WTC11 (cell line): ENCODE measurements around the gene SKIL. TPM values are rescaled to one million over a fixed set of nuclear protein-coding genes. Genes with fewer than 3 reads are reported as not detected.

ENCODE experiments used
- ATAC-seq: fragments of 200-7000 bp; cut with Tn5 transposase; 2 replicates; pipeline ENCODE4 v1.10.0; 2021; ENCODE audit warnings: mild to moderate bottlenecking, moderate library complexity
- CTCF ChIA-PET: fragments of 300-600 bp; sonication (Branson Sonifier 250); formaldehyde crosslinking; loops from one replicate; lab custom pipeline; 2021; ENCODE audit warnings: antibody characterized with exemption; lab: Charles Lee
- POLR2A ChIA-PET: fragments of 350-600 bp; sonication (Branson Sonifier 250); formaldehyde crosslinking; loops from one replicate; lab custom pipeline; 2021; ENCODE audit warnings: antibody characterized with exemption; lab: Charles Lee
- DNase-seq: peaks from one replicate; pipeline ENCODE4 v3.0.0; 2021; ENCODE audit warnings: low spot score
- H3K27ac Mint-ChIP-seq: 2 replicates; pipeline ENCODE4 v1.8.0; 2021; ENCODE audit warnings: mixed read lengths
- H3K27me3 Mint-ChIP-seq: 2 replicates; pipeline ENCODE4 v1.8.0; 2021; ENCODE audit warnings: low read depth, mild to moderate bottlenecking, moderate library complexity, mixed read lengths
- H3K36me3 Mint-ChIP-seq: 2 replicates; pipeline ENCODE4 v1.8.0; 2021; ENCODE audit warnings: mixed read lengths
- H3K4me1 Mint-ChIP-seq: 2 replicates; pipeline ENCODE4 v1.8.0; 2022; ENCODE audit warnings: mixed read lengths
- H3K4me3 Mint-ChIP-seq: 2 replicates; pipeline ENCODE4 v1.8.0; 2021; ENCODE audit warnings: mild to moderate bottlenecking, moderate library complexity, mixed read lengths
- H3K9me3 Mint-ChIP-seq: 2 replicates; pipeline ENCODE4 v1.8.0; 2021; ENCODE audit warnings: mixed read lengths
- ATF1 ChIP-seq: sonication (generic); formaldehyde crosslinking; IDR thresholded peaks from 2 replicates; pipeline ENCODE4 v1.8.1; 2023; ENCODE audit warnings: mild to moderate bottlenecking, moderate library complexity, missing genetic modification reagents
- CREM ChIP-seq: sonication (generic); formaldehyde crosslinking; IDR thresholded peaks from 2 replicates; pipeline ENCODE4 v1.8.1; 2022; ENCODE audit warnings: mild to moderate bottlenecking, missing genetic modification reagents, moderate library complexity
- ESRRA ChIP-seq: sonication (generic); formaldehyde crosslinking; IDR thresholded peaks from 2 replicates; pipeline ENCODE4 v1.8.1; 2022; ENCODE audit warnings: mild to moderate bottlenecking, missing genetic modification reagents, borderline replicate concordance
- ETV6 ChIP-seq: sonication (generic); formaldehyde crosslinking; IDR thresholded peaks from 2 replicates; pipeline ENCODE4 v1.8.1; 2022; ENCODE audit warnings: mild to moderate bottlenecking, missing genetic modification reagents
- FOXK1 ChIP-seq: sonication (generic); formaldehyde crosslinking; IDR thresholded peaks from 2 replicates; pipeline ENCODE4 v1.8.0; 2022; ENCODE audit warnings: mild to moderate bottlenecking, moderate library complexity, missing genetic modification reagents
- FOXP4 ChIP-seq: sonication (generic); formaldehyde crosslinking; IDR thresholded peaks from 2 replicates; pipeline ENCODE4 v1.8.0; 2022; ENCODE audit warnings: mild to moderate bottlenecking, missing genetic modification reagents
- GABPB1 ChIP-seq: sonication (generic); formaldehyde crosslinking; IDR thresholded peaks from 2 replicates; pipeline ENCODE4 v1.8.1; 2023; ENCODE audit warnings: mild to moderate bottlenecking, missing genetic modification reagents
- HMGXB4 ChIP-seq: sonication (generic); formaldehyde crosslinking; IDR thresholded peaks from 2 replicates; pipeline ENCODE4 v1.8.1; 2023; ENCODE audit warnings: mild to moderate bottlenecking, moderate library complexity, missing genetic modification reagents
- MAX ChIP-seq: sonication (generic); formaldehyde crosslinking; IDR thresholded peaks from 2 replicates; pipeline ENCODE4 v1.8.0; 2022; ENCODE audit warnings: mild to moderate bottlenecking, missing genetic modification reagents
- MXD4 ChIP-seq: fragments of 250-450 bp; sonication (Bioruptor Pico); IDR thresholded peaks from 2 replicates; pipeline ENCODE4 v1.8.0; 2021; ENCODE audit warnings: mild to moderate bottlenecking, moderate library complexity, borderline replicate concordance
- NFATC4 ChIP-seq: fragments of 250-450 bp; sonication (Bioruptor Pico); IDR thresholded peaks from 2 replicates; pipeline ENCODE4 v1.9.0; 2021; ENCODE audit warnings: mild to moderate bottlenecking
- NFE2L1 ChIP-seq: sonication (generic); formaldehyde crosslinking; IDR thresholded peaks from 2 replicates; pipeline ENCODE4 v1.8.1; 2023; ENCODE audit warnings: missing genetic modification reagents
- NFYB ChIP-seq: sonication (generic); formaldehyde crosslinking; conservative IDR thresholded peaks from 2 replicates; pipeline ENCODE4 v1.8.0; 2022; ENCODE audit warnings: low read depth, missing genetic modification reagents
- NR3C1 ChIP-seq: sonication (generic); formaldehyde crosslinking; conservative IDR thresholded peaks from 2 replicates; pipeline ENCODE4 v1.8.1; 2023; ENCODE audit warnings: low read depth, mild to moderate bottlenecking, missing genetic modification reagents
- PREB ChIP-seq: sonication (generic); formaldehyde crosslinking; IDR thresholded peaks from 2 replicates; pipeline ENCODE4 v1.8.1; 2022; ENCODE audit warnings: mild to moderate bottlenecking, missing genetic modification reagents, moderate library complexity, borderline replicate concordance
- SP1 ChIP-seq: sonication (generic); formaldehyde crosslinking; conservative IDR thresholded peaks from 2 replicates; pipeline ENCODE4 v1.8.1; 2022; ENCODE audit warnings: missing genetic modification reagents
- ZNF138 ChIP-seq: sonication (generic); formaldehyde crosslinking; conservative IDR thresholded peaks from 2 replicates; pipeline ENCODE4 v1.8.1; 2022; ENCODE audit warnings: mild to moderate bottlenecking, moderate library complexity, missing genetic modification reagents
- ZNF232 ChIP-seq: sonication (generic); formaldehyde crosslinking; IDR thresholded peaks from 2 replicates; pipeline ENCODE4 v1.8.0; 2022; ENCODE audit warnings: mild to moderate bottlenecking, missing genetic modification reagents
- ZNF263 ChIP-seq: sonication (generic); formaldehyde crosslinking; IDR thresholded peaks from 2 replicates; pipeline ENCODE4 v1.8.1; 2022; ENCODE audit warnings: low read depth, mild to moderate bottlenecking, moderate library complexity, missing genetic modification reagents
- ZNF281 ChIP-seq: sonication (generic); formaldehyde crosslinking; IDR thresholded peaks from 2 replicates; pipeline ENCODE4 v1.8.0; 2023; ENCODE audit warnings: mild to moderate bottlenecking, missing genetic modification reagents
- ZNF317 ChIP-seq: sonication (generic); formaldehyde crosslinking; IDR thresholded peaks from 2 replicates; pipeline ENCODE4 v1.8.1; 2023; ENCODE audit warnings: low read depth, mild to moderate bottlenecking, moderate library complexity, missing genetic modification reagents, borderline replicate concordance
- ZNF671 ChIP-seq: fragments of 250-450 bp; sonication (Bioruptor Pico); IDR thresholded peaks from 2 replicates; pipeline ENCODE4 v1.8.0; 2021; ENCODE audit warnings: mild to moderate bottlenecking
- total RNA-seq: library from RNA; stranded (reverse); gene quantifications from 3 replicates; pipeline ENCODE4 v1.2.3, GENCODE V29; 2021
- TF ChIP-seq, protein P1 (sequence below): sonication (generic); formaldehyde crosslinking; IDR thresholded peaks from 2 replicates; pipeline ENCODE4 v1.8.1; 2022; ENCODE audit warnings: mild to moderate bottlenecking, moderate library complexity, missing genetic modification reagents
- TF ChIP-seq, protein P2 (sequence below): sonication (generic); formaldehyde crosslinking; IDR thresholded peaks from 2 replicates; pipeline ENCODE4 v1.8.1; 2023; ENCODE audit warnings: mild to moderate bottlenecking, missing genetic modification reagents, borderline replicate concordance

The SKIL gene
- total RNA-seq, 1 experiment from 2014 or later, result 181 TPM

DNA sequence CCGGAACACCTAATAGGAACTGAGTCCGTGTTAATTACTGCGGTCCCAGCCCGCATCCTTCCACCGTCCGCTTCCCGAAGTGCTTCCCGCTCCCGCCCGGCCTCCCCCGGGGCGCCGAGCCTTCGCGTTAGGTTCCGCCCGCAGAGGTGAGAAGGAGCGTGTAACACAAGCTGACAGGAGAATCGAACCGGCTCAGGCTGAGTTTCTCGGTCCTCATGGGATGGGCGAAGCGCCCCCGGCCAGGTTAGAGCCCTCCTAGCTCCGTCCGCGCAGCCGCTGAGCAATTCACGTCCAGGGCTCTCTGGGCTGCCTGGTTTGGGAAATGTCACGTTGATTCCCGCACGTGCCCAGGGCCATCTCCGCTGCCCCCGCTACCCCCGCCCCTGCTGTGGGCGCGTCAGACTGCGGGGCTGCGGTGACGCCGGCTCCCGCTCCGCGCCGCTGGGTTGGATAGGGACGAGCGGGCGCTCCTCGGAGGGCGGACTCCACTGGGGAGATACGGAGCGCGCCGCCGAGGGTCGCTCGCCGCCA lies 62.1 kb downstream of the SKIL start (continued):
- TF ChIP-seq MAX, result peak; percentile 86
- no peak; the same call in 1 of the 2 replicates for TF ChIP-seq NFYB (CRISPR knock-in tag)
- peak; percentile 57; the same call in 1 of the 2 replicates for TF ChIP-seq NFE2L1 (CRISPR knock-in tag)
- no peak for TF ChIP-seq MXD4 (CRISPR knock-in tag)
- TF ChIP-seq ZNF138, result 0 out of 2 replicates have a peak, but pooled peaks have one; percentile 35
- 0 out of 2 replicates have a peak, but pooled peaks have one; percentile 21 for TF ChIP-seq CREM (CRISPR knock-in tag)
- TF ChIP-seq ETV6 (CRISPR knock-in tag), result peak; percentile 68
- TF ChIP-seq ZNF671 (CRISPR knock-in tag), result no peak
- no peak for TF ChIP-seq PREB (CRISPR knock-in tag)
- TF ChIP-seq FOXK1 (CRISPR knock-in tag), result peak; percentile 87
- TF ChIP-seq, protein P1, sequence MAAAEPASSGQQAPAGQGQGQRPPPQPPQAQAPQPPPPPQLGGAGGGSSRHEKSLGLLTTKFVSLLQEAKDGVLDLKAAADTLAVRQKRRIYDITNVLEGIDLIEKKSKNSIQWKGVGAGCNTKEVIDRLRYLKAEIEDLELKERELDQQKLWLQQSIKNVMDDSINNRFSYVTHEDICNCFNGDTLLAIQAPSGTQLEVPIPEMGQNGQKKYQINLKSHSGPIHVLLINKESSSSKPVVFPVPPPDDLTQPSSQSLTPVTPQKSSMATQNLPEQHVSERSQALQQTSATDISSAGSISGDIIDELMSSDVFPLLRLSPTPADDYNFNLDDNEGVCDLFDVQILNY (CRISPR knock-in tag), result peak; percentile 82; the same call in 1 of the 2 replicates
- no peak for TF ChIP-seq GABPB1 (CRISPR knock-in tag)
- no peak for TF ChIP-seq NR3C1 (CRISPR knock-in tag)
- peak; percentile 77; the same call in 1 of the 2 replicates for TF ChIP-seq ZNF232 (CRISPR knock-in tag)
- peak; percentile 86 for TF ChIP-seq FOXP4 (CRISPR knock-in tag)
- peak; percentile 57; the same call in 1 of the 2 replicates for TF ChIP-seq ESRRA (CRISPR knock-in tag)

DNA sequence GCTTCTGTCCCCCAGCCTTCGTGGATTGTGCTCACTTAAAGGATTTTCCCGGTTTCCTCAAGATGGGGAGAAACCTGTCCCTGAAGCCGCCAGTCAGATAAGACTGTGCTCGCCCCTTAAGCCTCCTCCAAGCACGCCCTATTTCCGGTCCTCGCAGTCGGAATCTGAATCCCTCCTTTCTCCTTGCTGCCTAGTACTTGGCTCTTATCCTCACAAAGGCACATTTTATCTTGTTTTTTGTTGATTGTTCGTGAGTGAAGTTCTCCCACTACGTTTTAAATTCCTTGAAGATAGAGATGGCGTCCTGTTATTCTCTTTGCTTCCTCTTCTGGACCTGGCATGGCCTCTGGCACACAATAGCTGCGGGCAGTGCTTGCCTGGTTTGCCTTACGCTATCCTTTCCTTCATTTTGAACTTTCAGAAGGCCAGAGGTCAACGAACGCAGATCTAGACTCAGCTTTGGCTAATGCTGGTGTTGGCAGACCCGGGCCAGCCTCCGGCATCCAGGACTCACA lies 62.8 kb downstream of the SKIL start:
- Mint-ChIP-seq H3K36me3 (peaks cover 7% of the 10 kb centered on the region), H3K9me3 (no peaks in the 10 kb centered on the region), H3K4me1 (peaks cover 21% of the 10 kb centered on the region), H3K27ac (no peak overlapping the region), H3K4me3 (peak overlapping the region; percentile 65), H3K27me3 (peaks cover 52% of the 10 kb centered on the region)
- ATAC-seq (peak; percentile 27), DNase-seq (no peak)
- ChIA-PET CTCF (interaction anchor here (0.9 to 2.1 kb wide), 5 partner anchors 75 to 391 kb away, joined by 3 to 11 read pairs (median 4); no protein-coding TSS in a partner anchor), POLR2A (no interaction called here)
- TF ChIP-seq HMGXB4 (CRISPR knock-in tag), result no peak
- TF ChIP-seq NFE2L1 (CRISPR knock-in tag), result peak; percentile 41; the same call in 1 of the 2 replicates
- TF ChIP-seq ATF1 (CRISPR knock-in tag), result no peak
- no peak for TF ChIP-seq ZNF281
- 0 out of 2 replicates have a peak, but pooled peaks have one; percentile 5 for TF ChIP-seq SP1 (CRISPR knock-in tag)
- no peak for TF ChIP-seq NFATC4 (CRISPR knock-in tag)
- TF ChIP-seq ZNF263, result no peak
- TF ChIP-seq, protein P2, sequence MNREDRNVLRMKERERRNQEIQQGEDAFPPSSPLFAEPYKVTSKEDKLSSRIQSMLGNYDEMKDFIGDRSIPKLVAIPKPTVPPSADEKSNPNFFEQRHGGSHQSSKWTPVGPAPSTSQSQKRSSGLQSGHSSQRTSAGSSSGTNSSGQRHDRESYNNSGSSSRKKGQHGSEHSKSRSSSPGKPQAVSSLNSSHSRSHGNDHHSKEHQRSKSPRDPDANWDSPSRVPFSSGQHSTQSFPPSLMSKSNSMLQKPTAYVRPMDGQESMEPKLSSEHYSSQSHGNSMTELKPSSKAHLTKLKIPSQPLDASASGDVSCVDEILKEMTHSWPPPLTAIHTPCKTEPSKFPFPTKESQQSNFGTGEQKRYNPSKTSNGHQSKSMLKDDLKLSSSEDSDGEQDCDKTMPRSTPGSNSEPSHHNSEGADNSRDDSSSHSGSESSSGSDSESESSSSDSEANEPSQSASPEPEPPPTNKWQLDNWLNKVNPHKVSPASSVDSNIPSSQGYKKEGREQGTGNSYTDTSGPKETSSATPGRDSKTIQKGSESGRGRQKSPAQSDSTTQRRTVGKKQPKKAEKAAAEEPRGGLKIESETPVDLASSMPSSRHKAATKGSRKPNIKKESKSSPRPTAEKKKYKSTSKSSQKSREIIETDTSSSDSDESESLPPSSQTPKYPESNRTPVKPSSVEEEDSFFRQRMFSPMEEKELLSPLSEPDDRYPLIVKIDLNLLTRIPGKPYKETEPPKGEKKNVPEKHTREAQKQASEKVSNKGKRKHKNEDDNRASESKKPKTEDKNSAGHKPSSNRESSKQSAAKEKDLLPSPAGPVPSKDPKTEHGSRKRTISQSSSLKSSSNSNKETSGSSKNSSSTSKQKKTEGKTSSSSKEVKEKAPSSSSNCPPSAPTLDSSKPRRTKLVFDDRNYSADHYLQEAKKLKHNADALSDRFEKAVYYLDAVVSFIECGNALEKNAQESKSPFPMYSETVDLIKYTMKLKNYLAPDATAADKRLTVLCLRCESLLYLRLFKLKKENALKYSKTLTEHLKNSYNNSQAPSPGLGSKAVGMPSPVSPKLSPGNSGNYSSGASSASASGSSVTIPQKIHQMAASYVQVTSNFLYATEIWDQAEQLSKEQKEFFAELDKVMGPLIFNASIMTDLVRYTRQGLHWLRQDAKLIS, result no peak
- no peak for TF ChIP-seq ZNF317 (CRISPR knock-in tag)
